Iris pigment epithelial cell (primary cell): ENCODE results near the gene ELAVL3.
"Not testable (repeated sequence)": the region's sequence is repeated elsewhere in the genome, so short reads cannot be mapped to it uniquely, and the experiment has no call there.

Experiments
- DNase-seq: peaks from one replicate; pipeline ENCODE4 v3.0.0-alpha.2; 2011; ENCODE audit warnings: low read depth

The ELAVL3 gene

GRCh38 chr19:11458912-11459311 lies 21.9 kb downstream of the ELAVL3 start:
- DNase-seq, result not testable (repeated sequence)

- no peak for DNase-seq
Observed at GRCh38 chr19:11458236-11458900, 22.5 kb downstream of the ELAVL3 start.

GRCh38 chr19:11457831-11458230 lies 23.0 kb downstream of the ELAVL3 start:
- no peak for DNase-seq

- no peak for DNase-seq
Observed at GRCh38 chr19:11457115-11457514, 23.7 kb downstream of the ELAVL3 start.

GRCh38 chr19:11456659-11457058 lies 24.2 kb downstream of the ELAVL3 start:
- DNase-seq, result no peak

- not testable (repeated sequence) for DNase-seq
Observed at GRCh38 chr19:11455233-11455554, 25.7 kb downstream of the ELAVL3 start.

DNA sequence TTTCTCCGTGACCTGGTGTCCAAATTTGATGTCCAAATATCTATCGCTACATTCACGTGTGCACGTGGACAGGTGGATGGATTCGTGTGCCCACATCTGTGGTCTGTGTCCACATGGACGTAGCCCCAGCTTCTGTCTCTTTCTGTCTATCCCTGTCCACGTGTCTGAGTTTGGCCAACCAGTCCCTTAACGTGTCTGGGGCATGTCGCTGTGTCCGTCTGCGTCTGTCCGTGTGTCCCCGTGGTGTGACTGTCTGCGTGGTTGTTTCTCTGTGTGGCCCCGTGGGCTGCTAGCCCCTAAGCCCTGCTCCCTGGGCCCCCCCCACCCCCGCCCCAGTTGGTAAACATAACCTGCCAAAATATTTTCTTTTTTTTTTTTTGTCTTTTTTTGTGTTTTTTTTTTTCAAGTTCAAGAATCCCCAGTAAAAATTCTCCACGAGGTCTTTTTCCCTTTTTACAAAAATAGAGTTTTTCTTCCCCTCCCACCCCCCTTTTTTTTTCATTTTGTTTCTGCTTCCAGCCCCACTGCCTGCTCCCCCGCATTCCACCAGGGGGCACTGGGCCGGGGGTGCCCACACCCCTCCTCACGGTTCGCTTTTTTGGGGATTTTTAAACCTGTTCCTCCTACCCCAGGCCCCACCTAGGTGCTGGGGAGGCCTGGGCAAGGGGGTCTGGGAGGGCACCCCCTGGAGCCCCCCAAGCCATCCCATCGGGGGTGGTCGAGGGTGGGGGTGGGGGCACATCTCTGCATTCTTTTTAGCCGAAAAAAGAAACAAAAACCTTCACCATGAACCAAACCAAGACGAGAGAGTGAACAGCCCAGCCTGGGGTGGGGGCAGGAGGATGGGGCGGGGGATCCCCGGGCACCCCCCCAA lies 27.1 kb downstream of the ELAVL3 start:
- no peak for DNase-seq

GRCh38 chr19:11452620-11453310 lies 28.1 kb downstream of the ELAVL3 start:
- DNase-seq, result no peak

GRCh38 chr19:11451871-11452619 lies 28.8 kb downstream of the ELAVL3 start:
- DNase-seq, result no peak

DNA sequence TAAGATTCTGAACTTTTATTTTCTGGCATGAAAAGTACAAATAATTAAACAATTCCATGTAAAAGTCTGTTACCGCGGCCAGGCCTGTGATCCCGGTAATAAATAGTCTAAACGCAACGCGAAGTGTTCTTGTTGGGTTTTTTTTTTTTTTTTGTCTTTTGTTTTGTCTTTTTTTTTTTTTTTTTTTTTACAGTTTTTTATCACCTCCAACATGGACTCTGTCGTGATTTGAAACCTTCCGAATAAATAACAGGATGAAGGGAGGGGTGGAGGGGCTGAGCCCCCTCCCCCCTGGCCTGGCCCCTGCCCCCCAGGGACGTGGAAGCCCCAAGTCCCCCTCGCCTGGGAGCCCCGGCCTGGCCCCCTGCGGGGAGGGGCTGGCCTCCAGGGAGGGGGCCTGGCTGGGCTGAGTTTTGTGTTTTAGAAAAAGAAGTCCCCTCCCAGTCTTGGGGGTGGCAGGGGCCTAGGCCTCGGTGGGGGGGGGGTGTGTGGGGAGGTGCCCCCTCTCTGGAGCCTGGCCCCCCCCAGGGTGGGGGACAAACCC lies 29.4 kb downstream of the ELAVL3 start:
- DNase-seq, result no peak

DNA sequence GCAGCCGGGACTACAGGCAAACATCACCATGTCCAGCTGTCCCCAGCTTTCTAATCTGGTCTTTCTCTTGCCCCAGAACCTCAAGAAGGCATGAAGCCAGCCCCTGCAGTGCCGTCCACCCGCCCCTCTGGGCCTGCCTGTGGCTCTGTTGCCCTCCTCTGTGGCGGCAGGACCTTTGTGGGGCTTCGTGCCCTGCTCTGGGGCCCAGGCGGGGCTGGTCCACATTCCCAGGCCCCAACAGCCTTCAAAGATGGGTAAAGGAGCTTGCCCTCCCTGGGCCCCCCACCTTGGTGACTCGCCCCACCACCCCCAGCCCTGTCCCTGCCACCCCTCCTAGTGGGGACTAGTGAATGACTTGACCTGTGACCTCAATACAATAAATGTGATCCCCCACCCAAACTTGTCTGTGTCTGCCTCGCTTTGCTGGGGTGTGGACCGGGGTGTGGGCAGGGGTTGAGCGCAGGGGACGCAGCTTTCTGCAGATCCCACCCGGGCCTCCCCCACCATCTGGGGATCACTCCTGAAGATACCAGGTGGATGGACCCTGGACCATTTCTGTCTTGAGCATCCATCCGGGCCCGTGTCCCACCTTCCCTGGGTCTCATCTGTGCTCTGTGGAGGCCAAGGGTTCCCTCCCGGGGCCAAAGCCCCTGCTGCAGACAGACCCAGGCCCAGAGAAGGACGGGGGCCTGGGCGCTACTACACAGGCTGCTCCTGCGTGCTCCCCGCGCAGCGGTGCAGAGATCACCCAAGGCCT lies 30.1 kb downstream of the ELAVL3 start:
- no peak for DNase-seq

- no peak for DNase-seq
Observed at GRCh38 chr19:11448923-11449554, 31.8 kb downstream of the ELAVL3 start.

- DNase-seq, result no peak
Observed at GRCh38 chr19:11448410-11448809, 32.4 kb downstream of the ELAVL3 start.

DNA sequence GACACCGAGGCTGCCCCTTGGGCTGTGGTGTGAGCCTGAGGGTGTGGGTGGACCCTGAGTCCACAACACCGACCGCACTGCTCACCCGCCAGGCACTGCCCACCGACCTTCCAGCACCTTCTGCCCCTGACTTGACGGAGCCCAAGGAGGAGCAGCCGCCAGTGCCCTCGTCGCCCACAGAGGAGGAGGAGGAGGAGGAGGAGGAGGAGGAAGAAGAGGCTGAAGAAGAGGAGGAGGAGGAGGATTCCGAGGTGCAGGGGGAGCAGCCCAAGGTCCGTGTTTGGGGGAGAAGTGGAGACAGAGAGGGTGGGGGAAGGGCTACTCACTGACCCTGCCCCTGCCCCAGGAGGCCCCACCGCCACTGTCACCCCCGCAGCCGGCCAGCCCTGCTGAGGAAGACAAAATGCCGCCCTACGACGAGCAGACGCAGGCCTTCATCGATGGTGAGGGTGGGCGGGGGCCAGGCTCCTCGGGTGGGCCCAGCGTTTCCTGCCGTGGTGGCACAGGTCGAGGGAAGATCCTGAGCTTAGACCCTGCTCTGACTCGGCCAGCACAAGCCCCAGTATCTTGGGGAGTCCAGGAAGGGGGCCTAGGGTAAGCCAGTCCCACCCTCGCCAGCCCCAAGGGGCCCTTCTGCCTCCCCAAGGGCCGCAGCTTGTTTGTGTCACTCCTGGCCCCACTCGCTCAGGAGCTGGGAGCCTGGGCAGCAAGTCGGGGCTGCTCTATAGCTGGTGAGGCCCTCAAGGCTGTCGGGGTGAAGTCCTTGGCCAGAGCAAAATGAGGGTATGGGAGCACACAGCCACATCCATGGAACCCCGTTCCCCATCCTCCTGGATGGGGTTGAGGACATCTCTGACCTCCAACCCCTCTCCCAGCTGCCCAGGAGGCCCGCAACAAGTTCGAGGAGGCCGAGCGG lies 33.2 kb downstream of the ELAVL3 start:
- no peak for DNase-seq

- no peak for DNase-seq
Observed at GRCh38 chr19:11446652-11447301, 34.1 kb downstream of the ELAVL3 start.

DNA sequence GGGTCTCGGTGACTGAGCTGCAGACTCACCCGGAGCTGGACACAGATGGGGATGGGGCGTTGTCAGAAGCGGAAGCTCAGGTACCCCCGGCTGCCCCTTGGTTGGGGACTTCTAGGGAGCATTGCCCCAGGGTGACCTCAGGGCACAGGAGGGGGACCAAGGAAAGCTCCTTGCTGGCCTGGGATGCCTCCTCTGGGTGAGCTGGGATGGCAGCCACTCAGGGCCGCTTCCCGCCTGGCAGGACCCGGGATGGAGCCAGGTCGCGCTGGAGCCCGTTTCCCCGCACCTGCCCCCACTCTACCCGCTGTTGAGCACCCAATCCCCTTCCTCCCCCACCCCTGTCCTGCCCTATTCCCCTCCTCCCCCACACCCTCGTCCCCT lies 34.6 kb downstream of the ELAVL3 start:
- no peak for DNase-seq

DNA sequence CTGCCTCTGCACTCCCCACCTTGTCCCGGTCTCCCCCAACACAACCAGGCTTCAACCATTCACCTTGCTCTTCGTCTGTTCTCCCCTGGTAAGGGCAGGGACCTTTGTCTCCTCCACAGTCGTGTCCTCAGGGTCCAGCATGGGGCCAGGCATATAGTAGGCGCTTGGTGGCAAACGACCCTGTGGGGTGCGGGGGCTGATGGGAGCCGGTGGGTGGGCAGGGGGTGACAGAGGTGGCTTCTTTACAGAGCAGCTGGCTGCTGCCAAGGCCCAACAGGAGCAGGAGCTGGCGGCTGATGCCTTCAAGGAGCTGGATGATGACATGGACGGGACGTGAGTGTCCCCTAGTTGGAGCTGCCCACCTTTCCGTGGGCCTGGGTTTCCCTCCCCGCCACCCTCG lies 35.7 kb downstream of the ELAVL3 start:
- DNase-seq, result no peak

GRCh38 chr19:11444059-11444458 lies 36.8 kb downstream of the ELAVL3 start:
- no peak for DNase-seq

GRCh38 chr19:11437955-11438354 lies 42.9 kb downstream of the ELAVL3 start:
- no peak for DNase-seq
